Ureter (tissue), 1 donor: Measurements from ENCODE around the gene CFAP161. TPM values are rescaled to one million over a fixed set of nuclear protein-coding genes. Genes with fewer than 3 reads are reported as not detected.

ENCODE experiments used
- DNase-seq: peaks from one replicate; pipeline ENCODE4 v3.0.0-alpha.2; 2020; ENCODE audit warnings: low spot score
- total RNA-seq: library from RNA; stranded (reverse); gene quantifications from one replicate; pipeline ENCODE4 v1.2.4, GENCODE V29; 2023
- donor health status: DM: yes; HTN: yes; CAD: no.

The CFAP161 gene
- total RNA-seq: 0.57 TPM

GRCh38 chr15:81133782-81134461 is at the start of gene CFAP161:
CFAP161 (plus strand) TSS chr15:81134270; CDS start chr15:81134330, 60 bp downstream.
- peak; percentile 73 for DNase-seq

DNA sequence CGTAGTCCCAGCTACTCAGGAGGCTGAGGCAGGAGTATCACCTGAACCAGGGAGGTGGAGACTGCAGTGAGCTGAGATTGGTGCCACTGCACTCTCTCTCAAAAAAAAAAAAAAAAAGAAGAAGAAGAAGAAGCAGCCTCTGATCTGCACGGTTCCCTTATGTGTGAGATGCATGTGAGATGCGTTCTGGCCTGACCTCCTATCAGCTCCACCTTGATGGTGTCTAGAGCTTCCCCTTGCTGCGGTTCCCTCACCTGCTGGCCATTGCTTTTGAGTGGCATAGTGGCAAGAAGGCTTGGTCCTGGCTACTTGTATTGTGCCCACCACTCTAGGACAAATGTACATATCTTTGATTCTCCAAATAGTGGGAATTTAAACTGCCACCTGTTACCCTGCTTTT is 49.4 kb upstream of the CFAP161 start:
- no peak for DNase-seq

DNA sequence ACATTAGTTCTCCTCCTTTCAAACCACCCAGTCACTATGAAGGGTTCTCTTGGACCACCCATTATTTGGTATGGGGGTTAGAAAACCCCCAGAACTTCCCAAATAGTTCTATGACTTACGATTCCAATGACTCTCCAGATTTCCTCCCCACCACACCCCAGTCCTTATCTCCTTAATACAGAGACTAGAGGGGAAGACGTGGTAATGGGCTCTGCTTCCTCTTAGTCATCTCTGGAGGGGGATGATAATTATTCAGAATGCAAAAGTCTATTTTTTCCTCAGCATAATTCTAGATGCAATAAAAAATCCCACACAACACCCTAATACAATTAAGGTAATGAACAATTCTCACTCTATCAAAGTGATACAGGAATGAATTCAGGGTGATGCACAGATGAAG is 48.9 kb upstream of the CFAP161 start:
- no peak for DNase-seq

GRCh38 chr15:81085898-81086297 is 48.2 kb upstream of the CFAP161 start:
- no peak for DNase-seq

DNA sequence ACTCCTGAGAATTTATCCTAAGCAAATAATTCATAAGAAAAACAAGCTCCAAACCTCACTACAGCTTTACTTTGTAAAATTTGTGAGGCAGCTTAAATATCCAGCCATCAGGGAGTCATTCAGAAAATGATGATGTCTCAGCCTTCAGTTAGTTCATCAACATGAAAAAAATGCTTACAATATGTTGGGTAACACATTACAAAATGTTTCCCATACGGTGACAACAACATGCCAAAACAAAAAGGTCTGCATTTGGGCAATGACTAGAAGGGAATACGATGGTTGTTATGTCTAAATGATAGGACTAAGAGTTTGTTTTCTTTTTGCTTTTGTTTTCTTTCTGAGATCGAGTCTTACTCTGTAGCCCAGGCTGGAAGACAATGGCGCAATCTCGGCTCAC is 47.0 kb upstream of the CFAP161 start:
- no peak for DNase-seq

GRCh38 chr15:81087694-81088093 is 46.4 kb upstream of the CFAP161 start:
- no peak for DNase-seq

DNA sequence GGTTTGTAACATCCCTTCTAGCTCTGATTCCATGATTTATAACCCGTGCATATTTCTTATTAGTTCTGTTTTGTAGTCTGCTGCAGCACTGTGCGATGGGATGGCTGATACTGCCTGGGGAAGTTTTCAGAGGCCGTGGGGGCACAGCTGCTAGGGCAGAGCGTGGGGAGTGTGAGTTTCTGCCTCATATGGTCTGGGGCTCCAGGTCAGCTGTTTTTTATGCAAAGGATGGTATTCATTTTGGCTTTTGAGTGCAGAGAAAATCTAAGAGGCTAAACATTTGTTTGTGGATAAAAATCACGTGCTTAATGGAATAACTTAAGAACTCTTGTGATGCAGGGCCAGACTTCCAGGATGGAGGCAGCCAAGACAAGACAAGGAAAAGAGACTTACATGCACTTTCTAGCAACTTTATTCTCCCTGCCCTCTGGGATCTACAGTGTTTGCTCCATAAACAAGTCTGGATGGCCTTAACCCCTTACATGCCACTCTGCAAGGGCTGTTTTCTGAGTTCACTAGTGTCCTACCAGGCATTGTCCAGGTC is 45.5 kb upstream of the CFAP161 start:
- DNase-seq: no peak

- DNase-seq: no peak
These were observed 42.0 kb upstream of the CFAP161 start for GRCh38 chr15:81091889-81092558.

DNA sequence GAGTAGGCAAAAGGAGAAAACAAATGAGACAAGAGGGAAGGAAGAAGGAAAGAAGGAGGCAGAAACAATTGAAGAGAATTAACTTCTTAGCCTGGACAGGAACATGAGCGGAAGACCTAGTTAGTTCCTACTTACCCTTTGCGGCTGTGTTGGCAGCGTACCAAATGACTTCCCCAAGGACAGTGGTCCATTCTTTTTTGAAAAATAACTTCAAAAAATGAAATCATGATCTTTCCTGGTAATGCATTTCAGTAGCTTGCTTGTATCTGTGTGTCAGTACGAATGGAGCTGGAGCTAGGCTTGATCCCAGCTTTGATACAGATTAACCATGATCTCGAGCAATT is 41.5 kb upstream of the CFAP161 start:
- no peak for DNase-seq

DNA sequence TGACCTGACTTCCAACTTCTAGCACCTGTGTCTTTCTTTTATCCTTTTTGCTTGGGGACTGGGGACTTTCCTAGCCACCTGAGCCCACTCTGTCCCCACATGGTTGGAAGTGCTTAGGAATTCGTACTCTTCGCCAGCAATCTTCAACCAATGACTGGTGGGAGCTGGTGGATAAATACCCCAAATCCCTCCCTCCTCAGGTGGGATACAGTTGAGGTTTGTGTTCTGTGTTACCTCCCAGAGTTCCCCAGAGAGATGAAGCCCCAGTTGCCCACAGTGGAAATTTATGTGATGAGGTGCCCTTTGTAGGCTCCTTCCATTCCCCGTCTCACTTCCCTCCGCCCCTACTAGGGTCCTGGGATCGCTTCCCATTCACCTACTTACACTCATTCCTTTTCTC is 40.1 kb upstream of the CFAP161 start:
- no peak for DNase-seq

DNA sequence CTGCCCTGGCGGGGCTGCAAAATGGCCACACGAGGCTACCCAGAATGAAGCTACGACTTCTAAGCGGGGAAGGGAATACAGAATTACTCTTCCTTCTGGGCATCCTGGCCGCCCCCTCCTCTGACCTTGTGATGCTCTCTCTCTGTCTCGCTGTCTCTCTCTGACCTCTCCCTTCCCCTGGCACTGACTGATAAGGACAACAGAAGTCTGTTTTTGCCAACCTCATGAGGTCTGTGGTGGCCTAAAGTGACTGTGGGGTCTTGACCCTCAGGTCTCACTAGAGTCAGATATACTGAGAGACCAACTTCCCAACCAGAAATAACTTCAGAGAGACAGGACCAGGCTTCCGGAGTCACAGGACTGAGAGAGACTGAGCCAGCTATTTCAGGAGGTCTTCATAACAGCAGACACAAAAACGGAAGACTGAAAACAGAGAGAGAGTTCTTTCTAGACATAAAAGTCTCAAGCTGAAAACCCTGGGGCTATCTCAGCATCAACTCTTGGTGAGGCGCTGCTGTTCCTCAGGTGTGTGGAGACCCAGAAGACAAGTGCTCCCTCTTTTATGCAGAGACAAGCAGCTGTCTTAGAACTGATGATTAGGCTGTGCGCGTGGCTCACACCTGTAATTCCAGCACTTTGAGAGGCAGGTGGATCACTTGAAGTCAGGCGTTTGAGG is 38.2 kb upstream of the CFAP161 start:
- no peak for DNase-seq

DNA sequence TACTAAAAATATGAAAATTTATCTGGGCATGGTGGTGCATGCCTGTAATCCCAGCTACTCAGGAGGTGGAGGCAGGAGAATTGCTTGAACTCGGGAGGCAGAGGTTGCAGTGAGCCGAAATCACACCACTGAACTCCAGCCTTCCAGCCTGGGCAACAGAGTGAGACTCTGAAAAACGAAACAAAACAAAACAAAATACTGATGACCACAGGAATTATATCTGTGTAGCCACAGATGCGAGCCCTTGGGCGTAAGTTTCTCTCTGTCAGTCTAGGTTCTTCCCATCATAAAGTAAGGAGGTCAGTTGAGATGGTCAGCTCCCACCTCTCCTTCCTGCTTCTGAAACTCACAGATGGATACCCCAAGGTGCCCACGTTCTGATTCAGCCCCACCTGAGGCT is 37.7 kb upstream of the CFAP161 start:
- no peak for DNase-seq

DNA sequence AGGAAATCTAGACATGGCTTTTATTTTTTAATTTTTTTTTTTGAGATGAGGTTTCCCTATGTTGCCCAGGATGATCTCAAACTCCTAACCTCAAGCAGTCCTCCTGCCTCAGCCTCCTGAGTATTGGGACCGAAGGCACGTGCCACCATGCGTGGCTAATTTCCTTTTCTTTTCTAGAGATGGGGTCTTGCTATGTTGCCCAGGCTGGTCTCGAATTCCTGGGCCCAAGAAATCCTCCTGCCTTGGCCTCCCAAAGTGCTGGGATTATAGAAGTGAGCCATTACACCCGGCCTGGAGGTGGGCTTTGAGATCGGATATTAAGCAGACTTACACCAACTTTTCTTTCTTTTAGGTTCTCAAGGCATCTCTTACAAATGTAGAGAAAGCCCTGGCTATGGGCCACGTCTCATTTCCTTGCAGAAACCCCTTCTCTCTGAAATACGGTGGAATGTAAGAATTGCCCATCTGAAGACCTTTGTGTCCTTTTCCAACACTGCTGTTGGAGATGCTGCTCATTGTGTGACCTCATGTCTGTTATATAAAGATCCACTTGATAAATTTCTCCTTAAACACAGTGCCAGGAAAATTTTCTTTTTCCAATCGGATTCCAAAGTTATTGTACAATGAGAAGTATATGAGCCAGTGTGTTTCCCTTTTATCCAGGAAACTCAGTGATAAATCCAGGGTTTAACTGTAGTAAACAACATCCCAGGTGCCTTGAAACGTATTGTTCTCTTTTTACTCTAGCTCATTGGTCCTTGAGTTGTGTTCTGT is 36.8 kb upstream of the CFAP161 start:
- DNase-seq: no peak

DNA sequence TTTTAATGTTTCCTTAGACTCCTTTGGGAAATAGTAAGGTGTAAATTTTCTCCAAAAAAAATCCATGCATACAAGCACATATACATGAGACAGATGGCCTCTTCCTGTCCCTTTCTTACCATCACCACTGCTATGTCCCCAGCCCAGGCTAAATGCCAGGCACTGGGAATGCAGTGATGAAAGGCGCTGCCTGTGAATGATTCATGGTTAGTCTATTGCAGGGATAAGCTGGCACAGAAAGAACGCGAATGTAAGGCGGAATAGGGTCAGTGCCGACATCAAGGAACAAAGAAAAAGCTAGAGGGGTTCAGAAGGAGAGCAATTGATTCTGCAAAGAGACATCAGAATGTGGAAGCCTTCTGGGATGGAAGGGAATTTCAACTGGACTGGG is 36.2 kb upstream of the CFAP161 start:
- DNase-seq: no peak

DNA sequence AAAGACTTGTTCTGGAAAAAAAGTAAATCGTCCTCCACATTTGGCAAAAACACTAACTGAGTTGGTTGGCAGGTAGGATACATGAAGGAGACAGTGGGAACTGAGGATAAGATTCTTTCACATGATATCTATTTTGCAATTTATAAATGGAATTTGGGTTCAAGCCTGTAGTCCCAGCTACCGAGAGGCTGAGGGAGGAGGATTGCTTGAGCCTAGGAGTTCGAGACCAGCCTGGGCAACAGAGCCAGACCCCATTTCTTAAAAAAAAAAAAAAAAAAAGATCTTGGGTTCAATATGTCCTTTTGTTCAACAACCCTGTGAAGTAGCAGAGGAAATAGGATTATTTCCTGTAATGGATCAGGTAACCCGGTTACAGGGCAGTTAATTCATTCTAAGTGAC is 35.7 kb upstream of the CFAP161 start:
- no peak for DNase-seq

- no peak for DNase-seq
These were observed 35.0 kb upstream of the CFAP161 start for GRCh38 chr15:81098861-81099651.

DNA sequence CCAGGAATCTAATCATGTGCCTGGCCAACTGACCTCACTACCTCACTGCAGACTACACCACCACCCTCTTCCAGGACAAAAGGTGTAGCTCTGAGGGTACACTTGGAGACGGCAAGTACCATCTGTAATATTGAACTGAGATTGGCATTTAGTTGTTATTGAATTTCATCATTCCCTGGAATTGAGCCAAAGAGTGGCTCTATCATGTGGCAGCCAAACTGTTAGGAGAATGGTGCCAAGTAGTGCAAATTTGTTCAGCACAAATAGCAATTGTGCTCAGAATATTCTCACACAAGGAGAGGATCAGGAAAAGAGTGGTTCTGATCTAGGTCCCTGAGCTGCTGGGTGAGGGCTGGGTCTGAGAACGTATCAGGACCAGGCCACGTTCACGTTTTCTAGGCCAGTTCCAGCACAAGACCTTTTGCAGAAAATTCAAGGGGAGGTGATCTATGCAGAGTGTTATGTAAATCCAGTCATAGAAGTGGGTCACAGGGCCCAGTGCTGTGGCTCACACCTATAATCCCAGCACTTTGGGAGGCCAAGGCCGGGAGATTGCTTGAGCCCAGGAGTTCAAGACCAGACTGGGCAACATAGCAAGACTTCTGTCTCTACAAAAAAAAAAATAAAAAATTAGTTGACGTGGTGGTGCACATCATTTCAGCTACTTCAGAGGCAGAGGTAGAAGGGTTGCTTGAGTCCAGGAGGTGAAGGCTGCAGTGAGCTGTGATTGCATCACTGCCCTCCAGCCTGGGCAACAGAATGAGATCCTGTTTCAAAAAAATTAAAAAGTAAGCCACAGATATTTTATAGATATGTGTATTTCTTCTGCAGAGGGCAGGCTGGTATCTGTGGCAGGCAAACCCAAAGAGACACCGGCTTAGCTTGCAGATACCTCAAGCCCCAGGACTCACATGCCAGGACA is 31.9 kb upstream of the CFAP161 start:
- DNase-seq: no peak

DNA sequence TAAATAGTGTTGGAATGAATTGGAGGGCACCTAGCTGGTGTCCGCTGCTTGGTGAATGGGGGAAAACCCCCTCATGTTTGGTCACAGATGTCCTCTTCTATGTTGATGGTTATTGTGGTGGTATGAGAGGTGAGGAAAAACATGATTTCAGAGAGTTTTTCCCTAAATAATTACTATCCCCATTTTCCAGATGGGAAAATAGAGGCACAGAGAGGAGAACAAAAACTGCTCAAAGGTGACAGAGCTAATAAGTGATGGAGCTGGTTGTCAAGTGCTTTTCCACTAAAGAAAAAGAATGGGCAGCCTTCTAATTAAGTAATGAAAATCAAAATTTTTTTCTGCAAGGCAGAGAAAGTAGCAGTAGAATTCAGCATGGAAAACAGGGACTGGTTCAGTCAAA is 30.2 kb upstream of the CFAP161 start:
- DNase-seq: no peak

- no peak for DNase-seq
These were observed 28.5 kb upstream of the CFAP161 start for GRCh38 chr15:81105545-81105944.

GRCh38 chr15:81106560-81106959 is 27.5 kb upstream of the CFAP161 start:
- DNase-seq: peak; percentile 68
